PC-3 (cell line): Measurements from ENCODE around the gene CPSF3.

ENCODE experiments used
- CTCF ChIP-seq: fragments of 300-600 bp; sonication (generic); conservative IDR thresholded peaks from 2 replicates; pipeline ENCODE4 v1.5.1; 2017; ENCODE audit warnings: antibody characterized with exemption, low read depth, mild to moderate bottlenecking, low read length
- EZH2 ChIP-seq: fragments of 300-600 bp; sonication (generic); IDR thresholded peaks from one replicate; pipeline ENCODE4 v1.6.1; 2017; ENCODE audit warnings: antibody characterized with exemption, mild to moderate bottlenecking, low read length; ENCODE audit not compliant: unreplicated experiment
- EZH2phosphoT487 ChIP-seq: fragments of 300-600 bp; sonication (generic); IDR thresholded peaks from 2 replicates; pipeline ENCODE4 v1.6.1; 2018; ENCODE audit warnings: mild to moderate bottlenecking, antibody characterized with exemption, low read length, borderline replicate concordance

GRCh38 chr2:9388950-9389911, 34.2 kb upstream of the CPSF3 start:
- no peak for TF ChIP-seq EZH2phosphoT487
- no peak for TF ChIP-seq CTCF
- TF ChIP-seq EZH2: no peak
